HG02943 (cell line): Measurements from ENCODE around the gene ATG13.

Experiments used
- ATAC-seq: cut with Tn5 transposase; IDR thresholded peaks from one replicate; pipeline ENCODE4 v1.9.1; 2021; ENCODE audit warnings: mild to moderate bottlenecking, low read depth, moderate library complexity; ENCODE audit not compliant: unreplicated experiment

The ATG13 gene

GRCh38 chr11:46674463-46675287 is 57.3 kb downstream of the ATG13 start:
- ATAC-seq = no peak

GRCh38 chr11:46675288-46675851 is 58.0 kb downstream of the ATG13 start:
- ATAC-seq = no peak

- no peak for ATAC-seq
Observed at GRCh38 chr11:46675949-46676348, 58.6 kb downstream of the ATG13 start.

GRCh38 chr11:46676436-46677158 is 59.2 kb downstream of the ATG13 start:
- ATAC-seq = no peak

- no peak for ATAC-seq
Observed at GRCh38 chr11:46677169-46677568, 59.8 kb downstream of the ATG13 start.

- ATAC-seq = no peak
Observed at GRCh38 chr11:46677991-46678740, 60.8 kb downstream of the ATG13 start.

- ATAC-seq = no peak
Observed at GRCh38 chr11:46678741-46679130, 61.4 kb downstream of the ATG13 start.

GRCh38 chr11:46679241-46680163 is 62.1 kb downstream of the ATG13 start:
- ATAC-seq = no peak

GRCh38 chr11:46680164-46680760 is 62.9 kb downstream of the ATG13 start:
- no peak for ATAC-seq

- no peak for ATAC-seq
Observed at GRCh38 chr11:46680815-46681214, 63.5 kb downstream of the ATG13 start.

- no peak for ATAC-seq
Observed at GRCh38 chr11:46681814-46682213, 64.5 kb downstream of the ATG13 start.

GRCh38 chr11:46682773-46683752 is 65.7 kb downstream of the ATG13 start:
- ATAC-seq = no peak

GRCh38 chr11:46684367-46684766 is 67.0 kb downstream of the ATG13 start:
- no peak for ATAC-seq

- no peak for ATAC-seq
Observed at GRCh38 chr11:46686886-46687795, 69.8 kb downstream of the ATG13 start.

GRCh38 chr11:46690702-46691101 is 73.3 kb downstream of the ATG13 start:
- no peak for ATAC-seq

- ATAC-seq = no peak
Observed at GRCh38 chr11:46692450-46692849, 75.1 kb downstream of the ATG13 start.

GRCh38 chr11:46693597-46694012 is 76.3 kb downstream of the ATG13 start:
- ATAC-seq = no peak
